Colonic mucosa (tissue), 4 donors: ENCODE results near the gene NUSAP1. TPM values are rescaled to one million over a fixed set of nuclear protein-coding genes. Genes with fewer than 3 reads are reported as not detected.
"Not testable (repeated sequence)": the region's sequence is repeated elsewhere in the genome, so short reads cannot be mapped to it uniquely, and the experiment has no call there.

Source experiments
- DNase-seq: peaks from one replicate; pipeline ENCODE4 v3.0.0-alpha.2; 2020
- H3K27ac ChIP-seq: fragments of 200-600 bp; one replicate; pipeline ENCODE4 v1.8.0; 2021
- H3K27me3 ChIP-seq: fragments of 200-600 bp; one replicate; pipeline ENCODE4 v1.8.0; 2021
- H3K36me3 ChIP-seq: fragments of 200-600 bp; one replicate; pipeline ENCODE4 v1.8.0; 2021
- H3K4me1 ChIP-seq: fragments of 200-600 bp; one replicate; pipeline ENCODE4 v1.8.0; 2021; ENCODE audit warnings: mild to moderate bottlenecking
- H3K4me3 ChIP-seq: fragments of 200-600 bp; one replicate; pipeline ENCODE4 v1.8.0; 2021
- H3K9ac ChIP-seq, 2 donors: one replicate each; pipeline ENCODE4 v1.7.0; 2013; ENCODE audit warnings: control low read depth in 2 of 2, low read depth in 2 of 2, low read length in 2 of 2
- H3K9me3 ChIP-seq: fragments of 200-600 bp; one replicate; pipeline ENCODE4 v1.8.0; 2021
- CTCF ChIP-seq: fragments of 200-600 bp; IDR thresholded peaks from one replicate; pipeline ENCODE4 v1.8.0; 2022; ENCODE audit warnings: antibody characterized with exemption, mild to moderate bottlenecking
- intact Hi-C: fragments of 100-400 bp; cut with DNase I; formaldehyde crosslinking; loops from one replicate; pipeline ENCODE4 v1.14.1; 2022
- total RNA-seq, 2 donors: library from RNA; stranded (reverse); fragmentation: NEBNext Ultra II Directional in 1 of 2; extraction: Animal tissue kit (Norgen Biotek cat#: 25700) in 1 of 2; gene quantifications; one replicate each; pipeline ENCODE4 v1.2.1, GENCODE V29; 2021
- donor health status: healthy.
- donor health status: DM: no; HTN: no; CAD: no.
- donor health status: DM: no; HTN: no; CAD: no.

The NUSAP1 gene
- total RNA-seq, 2 donors from 2014 or later = 28.6 to 86.4 TPM

DNA sequence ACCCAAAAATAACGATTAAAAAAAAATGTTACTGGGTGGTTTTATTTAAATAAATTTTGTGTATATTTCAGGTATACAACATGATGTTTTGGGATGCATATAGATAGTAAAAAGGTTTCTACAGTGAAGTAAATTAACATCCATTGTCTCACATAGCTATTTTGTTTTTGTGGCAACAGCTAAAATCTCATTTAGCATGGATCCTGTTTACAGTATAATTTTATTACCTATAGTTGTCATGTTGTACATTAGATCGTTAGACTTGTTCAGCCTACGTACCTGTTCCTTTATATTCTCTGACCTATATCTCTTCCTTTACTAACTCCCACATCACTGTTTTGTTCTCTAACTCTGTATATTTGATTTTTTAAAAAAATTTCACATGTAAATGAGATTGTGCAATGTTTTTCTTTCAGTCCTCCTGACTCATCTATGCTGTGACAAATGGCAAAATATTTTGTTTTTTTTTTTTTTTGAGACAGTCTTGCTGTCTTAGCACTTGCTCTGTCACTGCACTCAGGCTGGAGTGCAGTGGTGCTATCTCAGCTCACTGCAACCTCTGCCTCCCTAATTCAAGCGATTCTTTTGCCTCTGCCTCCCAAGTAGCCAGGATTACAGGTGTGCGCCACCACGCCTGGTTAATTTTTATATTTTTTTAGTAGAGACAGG is 45.9 kb upstream of the NUSAP1 start:
- TF ChIP-seq CTCF = no peak
- Histone ChIP-seq H3K4me3 (no peak overlapping the region), H3K27ac (no peak overlapping the region), H3K27me3 (no peaks in the 10 kb centered on the region), H3K4me1 (no peaks in the 10 kb centered on the region), H3K9ac (peak overlapping the region in 1 of 2 donors; percentile 7), H3K36me3 (peaks cover 7% of the 10 kb centered on the region), H3K9me3 (no peaks in the 10 kb centered on the region)
- intact Hi-C loops = no loop called here
- DNase-seq = no peak

DNA sequence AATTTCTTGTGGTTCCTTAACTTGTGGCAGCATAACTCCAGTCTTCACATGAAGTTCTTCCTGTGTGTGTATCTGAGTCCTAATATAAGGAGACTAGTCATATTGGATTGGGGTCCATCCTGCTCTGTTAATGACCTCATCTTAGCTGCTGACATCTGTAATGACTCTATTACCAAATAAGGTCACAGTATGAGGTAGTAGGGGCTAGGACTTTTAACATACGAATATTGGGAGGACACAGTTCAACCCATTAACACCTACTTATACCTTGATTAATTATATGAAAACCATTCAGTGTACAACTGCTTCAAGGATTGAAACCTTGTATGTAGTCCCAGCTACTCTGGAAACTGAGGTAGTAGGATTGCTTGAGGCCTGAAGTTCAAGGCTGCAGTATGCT is 44.2 kb upstream of the NUSAP1 start:
- intact Hi-C loops = no loop called here
- H3K4me1 ChIP-seq = no peaks in the 10 kb centered on the region

DNA sequence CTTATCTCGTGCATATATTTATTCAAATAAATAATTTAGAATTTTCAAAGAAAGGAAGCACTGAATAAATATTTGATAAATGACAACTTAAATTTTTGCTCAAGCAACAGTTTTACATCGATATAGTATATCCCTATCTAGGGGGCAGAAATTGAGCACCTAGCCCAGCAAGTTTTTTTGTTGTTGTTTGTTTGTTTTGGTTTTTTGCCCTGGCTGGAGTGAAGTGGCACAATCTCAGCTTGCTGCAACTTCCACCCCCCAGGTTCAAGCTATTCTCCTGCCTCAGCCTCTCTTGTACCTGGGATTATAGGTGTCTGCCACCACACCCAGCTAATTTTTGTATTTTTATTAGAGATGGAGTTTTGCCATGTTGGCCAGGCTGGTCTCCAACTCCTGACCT is 42.7 kb upstream of the NUSAP1 start:
- intact Hi-C loops = no loop called here
- H3K9me3 ChIP-seq = no peaks in the 10 kb centered on the region
- no peaks in the 10 kb centered on the region for H3K4me1 ChIP-seq
- no peak for DNase-seq
- H3K9ac ChIP-seq = no peak overlapping the region
- H3K4me3 ChIP-seq = no peak overlapping the region
- peaks cover 7% of the 10 kb centered on the region for H3K36me3 ChIP-seq
- no peak for TF ChIP-seq CTCF
- no peak overlapping the region for H3K27ac ChIP-seq
- H3K27me3 ChIP-seq = no peaks in the 10 kb centered on the region

More for the DNA sequence above, 44.2 kb upstream of the NUSAP1 start:
- Histone ChIP-seq H3K27me3 (no peaks in the 10 kb centered on the region), H3K4me3 (no peak overlapping the region), H3K36me3 (peaks cover 7% of the 10 kb centered on the region), H3K9ac (no peak overlapping the region), H3K9me3 (no peaks in the 10 kb centered on the region), H3K27ac (no peak overlapping the region)
- no peak for TF ChIP-seq CTCF
- DNase-seq = no peak

DNA sequence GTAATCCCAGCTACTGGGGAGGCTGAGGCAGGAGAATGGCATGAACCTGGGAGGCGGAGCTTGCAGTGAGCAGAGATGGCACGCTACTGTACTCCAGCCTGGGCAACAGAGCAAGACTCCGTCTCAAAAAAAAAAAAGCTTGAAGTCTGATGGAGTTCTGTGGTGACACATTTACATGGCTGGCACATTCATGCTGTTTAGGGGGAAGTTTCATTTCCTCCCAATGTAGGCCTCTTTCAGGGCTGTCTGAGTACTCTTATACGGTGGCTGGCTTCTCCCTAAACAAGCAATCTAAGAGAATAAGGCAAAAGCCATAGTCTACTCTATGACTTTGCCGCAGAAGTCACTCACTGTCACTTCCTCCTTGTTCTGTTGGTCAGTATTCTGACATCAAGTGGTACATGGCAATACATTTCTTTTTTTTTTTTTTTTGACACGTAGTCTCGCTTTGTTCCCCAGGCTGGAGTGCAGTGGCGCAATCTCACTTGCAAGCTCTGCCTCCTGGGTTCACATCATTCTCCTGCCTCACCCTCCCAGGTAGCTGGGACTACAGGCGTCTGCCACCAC is 41.5 kb upstream of the NUSAP1 start:
- peaks cover 4% of the 10 kb centered on the region for H3K36me3 ChIP-seq
- no peak for DNase-seq
- no peak overlapping the region for H3K27ac ChIP-seq

GRCh38 chr15:41292521-41292920 is 40.2 kb upstream of the NUSAP1 start:
- intact Hi-C loops = no loop called here
- no peaks in the 10 kb centered on the region for H3K36me3 ChIP-seq

More for the DNA sequence above, 41.5 kb upstream of the NUSAP1 start:
- intact Hi-C loops = no loop called here
- Histone ChIP-seq H3K27me3 (no peaks in the 10 kb centered on the region), H3K9me3 (no peaks in the 10 kb centered on the region), H3K9ac (no peak overlapping the region), H3K4me3 (no peak overlapping the region), H3K4me1 (no peaks in the 10 kb centered on the region)
- TF ChIP-seq CTCF = no peak

GRCh38 chr15:41301139-41301538 is 31.5 kb upstream of the NUSAP1 start:
- DNase-seq, H3K4me1 ChIP-seq, H3K4me3 ChIP-seq, H3K27me3 ChIP-seq, H3K9ac ChIP-seq, H3K9me3 ChIP-seq, H3K36me3 ChIP-seq, H3K27ac ChIP-seq, intact Hi-C loops: not testable (repeated sequence)

More at GRCh38 chr15:41292521-41292920, 40.2 kb upstream of the NUSAP1 start:
- no peak overlapping the region for H3K4me3 ChIP-seq
- H3K27ac ChIP-seq = no peak overlapping the region
- no peak for DNase-seq
- no peaks in the 10 kb centered on the region for H3K9me3 ChIP-seq
- no peak for TF ChIP-seq CTCF
- H3K27me3 ChIP-seq = no peaks in the 10 kb centered on the region
- H3K9ac ChIP-seq = no peak overlapping the region
- H3K4me1 ChIP-seq = no peaks in the 10 kb centered on the region
